CD14-positive monocyte (primary cell): Measurements from ENCODE around the gene LGALS3BP. TPM values are rescaled to one million over a fixed set of nuclear protein-coding genes. Genes with fewer than 3 reads are reported as not detected.
A peak's percentile ranks its signal among the peaks of the same experiment; 100 is the strongest.

Source experiments
- DNase-seq, 3 donors: peaks; one replicate each; pipeline ENCODE4 v3.0.0-alpha.2; 2011 to 2022
- H2AFZ ChIP-seq: 2 replicates; pipeline ENCODE4 v1.6.0; 2012; ENCODE audit warnings: mild to moderate bottlenecking, low read depth, low read length, inconsistent platforms; ENCODE audit not compliant: insufficient read depth, poor library complexity, severe bottlenecking
- H3K27ac ChIP-seq, 2 donors: 1 replicate in 1 of 2; 2 replicates in 1 of 2; pipeline ENCODE4 v1.5.1; 2012 to 2013; ENCODE audit warnings: low read length in 2 of 2, control low read depth in 1 of 2, inconsistent platforms in 1 of 2, low read depth in 1 of 2, mild to moderate bottlenecking in 1 of 2
- H3K27me3 ChIP-seq, 2 donors: one replicate each; pipeline versions ENCODE4 v1.6.0 to v1.6.1; 2011 to 2013; ENCODE audit warnings: low read length in 2 of 2; ENCODE audit not compliant: control insufficient read depth in 2 of 2, insufficient read depth in 2 of 2
- H3K36me3 ChIP-seq, 2 donors: replicated peaks in 1 of 2; 1 replicate in 1 of 2; 2 replicates in 1 of 2; pipeline versions ENCODE4 v1.5.1 to v1.6.1; 2012 to 2013; ENCODE audit warnings: low read length in 2 of 2, control low read depth in 1 of 2, inconsistent platforms in 1 of 2, mild to moderate bottlenecking in 1 of 2; ENCODE audit not compliant: insufficient read depth in 2 of 2, control insufficient read depth in 1 of 2
- H3K4me1 ChIP-seq, 2 donors: 1 replicate in 1 of 2; 2 replicates in 1 of 2; pipeline versions ENCODE4 v1.5.1 to v1.6.1; 2012 to 2013; ENCODE audit warnings: low read length in 2 of 2, control low read depth in 1 of 2, inconsistent platforms in 1 of 2, mild to moderate bottlenecking in 1 of 2, moderate library complexity in 1 of 2; ENCODE audit not compliant: insufficient read depth in 2 of 2, control insufficient read depth in 1 of 2
- H3K4me2 ChIP-seq: replicated peaks from 2 replicates; pipeline ENCODE3; 2012; ENCODE audit warnings: low read length, moderate library complexity, mild to moderate bottlenecking; ENCODE audit not compliant: poor library complexity, severe bottlenecking; ENCODE audit errors: extremely low read depth
- H3K4me3 ChIP-seq, 3 experiments: fragments of 200-600 bp in 1 of 3; sonication (generic) in 1 of 3; replicated peaks in 1 of 3; 1 replicate in 2 of 3; 2 replicates in 1 of 3; pipeline ENCODE4 v1.5.1; 2011 to 2013; ENCODE audit warnings: low read length in 3 of 3, mild to moderate bottlenecking in 3 of 3, control low read depth in 2 of 3, low read depth in 2 of 3, inconsistent platforms in 1 of 3, moderate library complexity in 1 of 3
- H3K79me2 ChIP-seq: 2 replicates; pipeline ENCODE4 v1.6.0; 2012; ENCODE audit warnings: mild to moderate bottlenecking, control low read depth, inconsistent platforms, low read length, moderate library complexity; ENCODE audit not compliant: insufficient read depth
- H3K9ac ChIP-seq: 2 replicates; pipeline ENCODE4 v1.6.0; 2017; ENCODE audit warnings: low read length, mild to moderate bottlenecking; ENCODE audit not compliant: insufficient read depth, poor library complexity, severe bottlenecking
- H3K9me3 ChIP-seq, 2 donors: replicated peaks in 1 of 2; 1 replicate in 1 of 2; 2 replicates in 1 of 2; pipeline versions ENCODE4 v1.5.1 to v1.6.1; 2012 to 2013; ENCODE audit warnings: low read length in 2 of 2, control low read depth in 1 of 2; ENCODE audit not compliant: control insufficient read depth in 1 of 2, insufficient read depth in 1 of 2
- H4K20me1 ChIP-seq: 2 replicates; pipeline ENCODE4 v1.6.0; 2012; ENCODE audit warnings: mild to moderate bottlenecking, low read length, control low read depth, moderate library complexity; ENCODE audit not compliant: insufficient read depth
- H3K27ac Mint-ChIP-seq, 7 donors: one replicate each; pipeline ENCODE4 v1.8.0; 2020; ENCODE audit warnings: mild to moderate bottlenecking in 7 of 7, mixed read lengths in 7 of 7, moderate library complexity in 6 of 7, inconsistent platforms in 2 of 7
- H3K27me3 Mint-ChIP-seq, 3 donors: one replicate each; pipeline ENCODE4 v1.8.0; 2021 to 2022; ENCODE audit warnings: low read depth in 3 of 3, mild to moderate bottlenecking in 3 of 3, mixed read lengths in 3 of 3, moderate library complexity in 3 of 3, inconsistent platforms in 1 of 3
- H3K36me3 Mint-ChIP-seq, 2 donors: one replicate each; pipeline ENCODE4 v1.8.0; 2020; ENCODE audit warnings: mixed read lengths in 2 of 2, inconsistent platforms in 1 of 2, mild to moderate bottlenecking in 1 of 2
- H3K4me1 Mint-ChIP-seq: one replicate; pipeline ENCODE4 v1.8.0; 2020; ENCODE audit warnings: mild to moderate bottlenecking, mixed read lengths
- H3K4me3 Mint-ChIP-seq, 2 donors: one replicate each; pipeline ENCODE4 v1.8.0; 2020; ENCODE audit warnings: mild to moderate bottlenecking in 2 of 2, mixed read lengths in 2 of 2, moderate library complexity in 1 of 2
- H3K9me3 Mint-ChIP-seq, 7 donors: one replicate each; pipeline ENCODE4 v1.8.0; 2020 to 2022; ENCODE audit warnings: mixed read lengths in 7 of 7, mild to moderate bottlenecking in 6 of 7, moderate library complexity in 6 of 7, inconsistent platforms in 2 of 7
- WGBS: methylation state at CpG from one replicate; pipeline ENCODE4 v1.1.5; 2013; ENCODE audit warnings: missing lambda C conversion rate; ENCODE audit not compliant: insufficient coverage; 5-methylcytosine and 5-hydroxymethylcytosine counted together
- intact Hi-C, 2 donors: fragments of 100-400 bp; cut with micrococcal nuclease; formaldehyde crosslinking; loops; one replicate each; pipeline versions ENCODE4 v1.15.0 to v1.15.1; 2023
- polyA plus RNA-seq, 3 donors: library from polyadenylated mRNA; depleted of rRNA in 1 of 3; unstranded in 2 of 3; stranded (reverse) in 1 of 3; fragments of 300-500 nt in 2 of 3; fragments of >200 nt in 1 of 3; fragmentation: Illumina TruSeq in 2 of 3; gene quantifications; 1 replicate in 2 of 3; 2 replicates in 1 of 3; pipeline ENCODE4 v1.2.3, GENCODE V29; 2012 to 2021
- TF ChIP-seq, protein P1 (sequence below): fragments of 200-600 bp; IDR thresholded peaks from one replicate; pipeline ENCODE4 v1.8.0; 2022; ENCODE audit warnings: antibody characterized with exemption, mild to moderate bottlenecking

LGALS3BP gene
- polyA plus RNA-seq, 3 donors, result 11.4 to 12.0 (median 11.7) TPM

DNA sequence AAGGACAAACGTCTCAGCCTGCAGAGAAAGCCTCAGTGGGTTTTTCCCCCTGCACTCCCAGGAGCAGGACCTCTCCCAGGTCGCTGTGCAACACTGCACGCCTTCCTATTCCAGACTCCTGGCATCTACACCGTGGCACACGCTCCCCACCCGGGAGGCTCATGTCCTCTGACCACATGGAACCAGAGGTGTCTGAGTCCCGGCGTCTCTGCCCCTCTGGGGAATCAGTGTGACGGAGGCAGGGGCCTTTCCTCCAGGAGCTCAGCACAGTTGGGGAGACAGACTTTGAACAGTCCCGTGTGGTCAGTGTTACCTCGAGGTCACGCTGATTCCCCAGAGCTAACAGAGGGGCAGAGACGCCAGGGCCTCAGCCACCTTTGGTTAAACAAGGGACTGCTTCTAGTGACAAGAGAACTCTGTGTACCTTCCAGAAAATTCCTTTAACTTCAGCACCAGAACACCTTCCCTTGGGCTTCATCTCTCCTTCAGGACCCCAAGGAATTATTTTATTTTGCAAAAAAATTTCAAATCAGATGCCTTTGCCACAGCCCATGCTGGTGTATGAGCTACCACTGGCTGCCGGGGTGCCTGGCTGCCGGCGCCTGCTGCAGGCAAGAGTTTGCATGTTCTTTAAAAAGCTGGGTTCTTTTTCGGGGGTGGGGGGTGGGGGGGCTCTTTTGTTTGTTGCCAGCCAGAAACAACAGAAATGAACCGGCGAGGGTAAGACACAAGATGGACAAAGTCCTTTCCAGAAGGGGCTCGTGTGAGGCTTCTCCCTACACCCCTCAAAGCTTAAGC is 23.3 kb upstream of the LGALS3BP start:
- Mint-ChIP-seq H3K27me3 (peaks cover 0 to 2% (median 0%) of the 10 kb centered on the region in 3 donors), H3K4me1 (peaks cover 24% of the 10 kb centered on the region), H3K27ac (peak overlapping the region in 2 of 7 donors; percentile 16 to 51), H3K4me3 (no peak overlapping the region), H3K9me3 (no peaks in the 10 kb centered on the region), H3K36me3 (peaks cover 33 to 72% of the 10 kb centered on the region in 2 donors)
- DNase-seq, result no peak
- intact Hi-C loops, result no loop called here
- Histone ChIP-seq H2AFZ (no peak overlapping the region), H3K4me3 (no peak overlapping the region), H3K4me1 (peaks cover 8 to 26% of the 10 kb centered on the region in 2 donors), H3K79me2 (peaks cover 89% of the 10 kb centered on the region), H3K27ac (no peak overlapping the region), H3K27me3 (no peaks in the 10 kb centered on the region), H3K36me3 (peaks cover 27 to 64% of the 10 kb centered on the region in 2 donors), H4K20me1 (peaks cover 94% of the 10 kb centered on the region), H3K9me3 (no peaks in the 10 kb centered on the region), H3K9ac (no peak overlapping the region), H3K4me2 (no peak overlapping the region)
- TF ChIP-seq, protein P1, sequence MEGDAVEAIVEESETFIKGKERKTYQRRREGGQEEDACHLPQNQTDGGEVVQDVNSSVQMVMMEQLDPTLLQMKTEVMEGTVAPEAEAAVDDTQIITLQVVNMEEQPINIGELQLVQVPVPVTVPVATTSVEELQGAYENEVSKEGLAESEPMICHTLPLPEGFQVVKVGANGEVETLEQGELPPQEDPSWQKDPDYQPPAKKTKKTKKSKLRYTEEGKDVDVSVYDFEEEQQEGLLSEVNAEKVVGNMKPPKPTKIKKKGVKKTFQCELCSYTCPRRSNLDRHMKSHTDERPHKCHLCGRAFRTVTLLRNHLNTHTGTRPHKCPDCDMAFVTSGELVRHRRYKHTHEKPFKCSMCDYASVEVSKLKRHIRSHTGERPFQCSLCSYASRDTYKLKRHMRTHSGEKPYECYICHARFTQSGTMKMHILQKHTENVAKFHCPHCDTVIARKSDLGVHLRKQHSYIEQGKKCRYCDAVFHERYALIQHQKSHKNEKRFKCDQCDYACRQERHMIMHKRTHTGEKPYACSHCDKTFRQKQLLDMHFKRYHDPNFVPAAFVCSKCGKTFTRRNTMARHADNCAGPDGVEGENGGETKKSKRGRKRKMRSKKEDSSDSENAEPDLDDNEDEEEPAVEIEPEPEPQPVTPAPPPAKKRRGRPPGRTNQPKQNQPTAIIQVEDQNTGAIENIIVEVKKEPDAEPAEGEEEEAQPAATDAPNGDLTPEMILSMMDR, result no peak
- 93% methylated on average over 17 of the region's 20 CpGs for WGBS

DNA sequence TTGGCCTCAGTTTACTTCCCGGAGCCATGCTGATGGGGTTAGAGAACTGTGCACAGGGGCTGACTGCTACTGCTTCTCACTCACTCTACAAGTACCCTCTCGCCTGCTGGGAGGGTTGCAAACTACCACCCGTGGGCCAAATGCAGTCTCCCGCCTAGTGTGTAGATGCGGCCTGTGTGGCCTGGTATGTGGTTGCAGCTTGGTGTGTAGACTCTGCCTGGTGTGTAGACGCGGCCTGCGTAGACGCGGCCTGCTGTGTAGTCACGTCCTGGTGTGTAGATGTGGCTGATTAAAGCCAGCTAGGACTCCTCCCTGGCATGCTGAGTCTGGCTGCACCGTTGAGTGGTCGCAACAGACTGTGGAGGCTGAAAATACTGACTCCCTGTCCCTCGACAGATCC is 22.6 kb upstream of the LGALS3BP start:
- Mint-ChIP-seq H3K36me3 (peaks cover 39 to 72% of the 10 kb centered on the region in 2 donors), H3K9me3 (no peaks in the 10 kb centered on the region), H3K4me3 (no peak overlapping the region), H3K4me1 (peaks cover 17% of the 10 kb centered on the region), H3K27me3 (peaks cover 0 to 2% (median 0%) of the 10 kb centered on the region in 3 donors), H3K27ac (peak overlapping the region in 1 of 7 donors; percentile 51)
- Histone ChIP-seq H3K9ac (no peak overlapping the region), H3K4me2 (no peak overlapping the region), H4K20me1 (peaks cover 94% of the 10 kb centered on the region), H2AFZ (no peak overlapping the region), H3K27me3 (no peaks in the 10 kb centered on the region), H3K9me3 (no peaks in the 10 kb centered on the region), H3K27ac (no peak overlapping the region), H3K36me3 (peaks cover 34 to 66% of the 10 kb centered on the region in 2 donors), H3K4me1 (peaks cover 7 to 19% of the 10 kb centered on the region in 2 donors), H3K4me3 (no peak overlapping the region), H3K79me2 (peaks cover 82% of the 10 kb centered on the region)
- intact Hi-C loops, result no loop called here
- DNase-seq, result no peak
- TF ChIP-seq, protein P1, result no peak
- 98% methylated on average over 7 of the region's 14 CpGs for WGBS
